Omental fat pad (tissue), 4 donors: ENCODE measurements around the gene IL21. TPM values are rescaled to one million over a fixed set of nuclear protein-coding genes. Genes with fewer than 3 reads are reported as not detected.
"Not testable (repeated sequence)": the region's sequence is repeated elsewhere in the genome, so short reads cannot be mapped to it uniquely, and the experiment has no call there.

Experiments used
- ATAC-seq: fragments of 150-250 bp; one replicate; pipeline ENCODE4 v1.9.1; 2016; ENCODE audit warnings: mild to moderate bottlenecking, moderate library complexity; ENCODE audit not compliant: low FRiP score
- DNase-seq: peaks from one replicate; pipeline ENCODE4 v3.0.0-alpha.2; 2019; ENCODE audit warnings: low spot score
- total RNA-seq, 4 donors: library from RNA; depleted of rRNA; stranded (reverse); fragments of >200 nt; gene quantifications; one replicate each; pipeline ENCODE4 v1.1.0, GENCODE V29; 2016
- TF ChIP-seq, protein P1 (sequence below), 3 donors: fragments of 450-650 bp; IDR thresholded peaks; one replicate each; pipeline ENCODE4 v1.5.1; 2016 to 2017; ENCODE audit warnings: antibody characterized with exemption in 3 of 3, mild to moderate bottlenecking in 3 of 3, moderate library complexity in 2 of 3

Gene IL21
- total RNA-seq, 4 donors from 2014 or later: not detected

DNA sequence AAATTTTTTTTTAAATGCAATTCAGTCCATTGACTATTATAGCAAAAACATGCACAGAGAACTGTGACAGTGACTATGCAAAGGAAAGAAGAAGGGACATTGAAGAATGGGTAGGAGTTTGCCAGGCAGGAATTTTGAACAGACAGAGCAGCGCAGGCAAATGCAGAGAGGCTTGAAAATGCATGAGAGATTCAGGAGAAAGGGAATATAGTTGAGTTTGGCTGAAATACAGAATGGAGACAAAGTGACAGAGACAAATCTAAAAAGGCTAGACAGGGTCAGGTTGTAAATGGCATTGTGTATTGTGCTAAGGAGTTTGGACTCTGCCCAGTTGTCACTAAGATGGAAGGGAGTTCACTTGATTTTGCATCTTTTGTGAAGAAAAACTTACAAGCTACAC, 42.4 kb upstream of the IL21 start:
- DNase-seq (no peak), ATAC-seq (no peak)
- TF ChIP-seq, protein P1, sequence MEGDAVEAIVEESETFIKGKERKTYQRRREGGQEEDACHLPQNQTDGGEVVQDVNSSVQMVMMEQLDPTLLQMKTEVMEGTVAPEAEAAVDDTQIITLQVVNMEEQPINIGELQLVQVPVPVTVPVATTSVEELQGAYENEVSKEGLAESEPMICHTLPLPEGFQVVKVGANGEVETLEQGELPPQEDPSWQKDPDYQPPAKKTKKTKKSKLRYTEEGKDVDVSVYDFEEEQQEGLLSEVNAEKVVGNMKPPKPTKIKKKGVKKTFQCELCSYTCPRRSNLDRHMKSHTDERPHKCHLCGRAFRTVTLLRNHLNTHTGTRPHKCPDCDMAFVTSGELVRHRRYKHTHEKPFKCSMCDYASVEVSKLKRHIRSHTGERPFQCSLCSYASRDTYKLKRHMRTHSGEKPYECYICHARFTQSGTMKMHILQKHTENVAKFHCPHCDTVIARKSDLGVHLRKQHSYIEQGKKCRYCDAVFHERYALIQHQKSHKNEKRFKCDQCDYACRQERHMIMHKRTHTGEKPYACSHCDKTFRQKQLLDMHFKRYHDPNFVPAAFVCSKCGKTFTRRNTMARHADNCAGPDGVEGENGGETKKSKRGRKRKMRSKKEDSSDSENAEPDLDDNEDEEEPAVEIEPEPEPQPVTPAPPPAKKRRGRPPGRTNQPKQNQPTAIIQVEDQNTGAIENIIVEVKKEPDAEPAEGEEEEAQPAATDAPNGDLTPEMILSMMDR (IDR thresholded peaks at IDR 0.05): no peak

DNA sequence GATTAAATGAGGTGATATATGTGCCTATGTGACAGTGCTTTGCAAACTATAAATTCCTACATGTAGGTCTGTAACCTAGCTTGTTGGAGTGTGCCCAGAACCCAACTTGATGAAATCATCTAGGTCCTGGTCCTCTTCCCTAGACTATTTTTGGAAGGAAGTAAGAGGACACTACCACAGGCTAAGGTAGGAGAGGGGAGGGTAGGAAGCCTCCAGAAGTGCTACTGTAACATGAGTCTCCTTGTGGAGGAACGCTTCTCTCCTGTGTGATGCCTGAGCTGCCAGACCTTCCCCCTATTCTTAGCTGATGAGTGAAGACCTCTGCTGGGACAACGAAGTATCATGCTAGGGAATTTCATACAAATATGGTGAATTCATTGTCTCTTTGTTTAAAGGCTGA, 41.8 kb upstream of the IL21 start:
- TF ChIP-seq, protein P1 (IDR thresholded peaks at IDR 0.05): no peak
- no peak for DNase-seq
- no peak for ATAC-seq

GRCh38 chr4:122661176-122662160, 40.6 kb upstream of the IL21 start:
- TF ChIP-seq, protein P1 (IDR thresholded peaks at IDR 0.05): no peak
- DNase-seq (no peak), ATAC-seq (peak; percentile 41)

DNA sequence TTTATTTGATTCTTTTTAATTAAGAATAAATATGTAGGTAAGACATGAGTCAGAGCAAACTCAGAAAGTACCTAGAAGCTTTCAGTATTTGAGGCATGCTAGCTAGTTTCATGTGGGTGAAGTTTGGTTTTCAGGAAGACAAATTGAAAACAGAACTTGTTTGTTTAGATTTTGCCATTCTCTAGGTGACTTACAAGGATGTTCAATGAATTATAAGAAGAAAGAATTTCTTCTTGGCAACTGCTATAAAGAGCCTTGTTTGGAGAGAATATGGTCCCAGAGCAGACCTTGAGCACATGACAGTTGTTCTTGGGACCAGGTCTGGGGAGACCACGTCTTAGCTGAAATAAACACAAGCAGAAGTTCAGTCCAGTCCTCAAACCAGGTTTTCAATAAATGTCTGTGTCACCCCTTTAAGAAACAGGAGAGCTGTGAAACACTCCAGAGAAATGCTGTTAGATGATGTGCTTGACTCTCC, 38.0 kb upstream of the IL21 start:
- ATAC-seq (no peak), DNase-seq (no peak)
- TF ChIP-seq, protein P1 (IDR thresholded peaks at IDR 0.05): no peak

DNA sequence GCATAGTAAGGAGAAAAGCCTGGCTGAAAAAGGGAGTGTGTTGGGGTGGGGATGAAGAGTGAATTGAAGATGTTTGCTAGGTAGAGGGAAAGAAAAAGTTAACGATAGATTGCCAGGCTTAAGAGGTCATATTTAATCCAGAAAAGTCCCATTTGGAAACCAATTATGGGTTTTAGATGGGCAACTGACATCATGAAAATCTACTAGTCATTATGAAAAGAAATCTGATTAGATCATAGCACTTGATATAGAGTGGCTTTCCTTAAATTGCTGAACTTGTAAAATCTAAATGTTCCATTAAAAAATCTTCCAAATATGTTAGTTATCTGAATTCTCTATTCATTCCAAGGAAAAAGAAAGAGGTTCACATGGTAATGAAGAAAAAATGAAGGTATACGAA, 37.5 kb upstream of the IL21 start:
- no peak for DNase-seq
- TF ChIP-seq, protein P1 (IDR thresholded peaks at IDR 0.05): no peak
- ATAC-seq: no peak

DNA sequence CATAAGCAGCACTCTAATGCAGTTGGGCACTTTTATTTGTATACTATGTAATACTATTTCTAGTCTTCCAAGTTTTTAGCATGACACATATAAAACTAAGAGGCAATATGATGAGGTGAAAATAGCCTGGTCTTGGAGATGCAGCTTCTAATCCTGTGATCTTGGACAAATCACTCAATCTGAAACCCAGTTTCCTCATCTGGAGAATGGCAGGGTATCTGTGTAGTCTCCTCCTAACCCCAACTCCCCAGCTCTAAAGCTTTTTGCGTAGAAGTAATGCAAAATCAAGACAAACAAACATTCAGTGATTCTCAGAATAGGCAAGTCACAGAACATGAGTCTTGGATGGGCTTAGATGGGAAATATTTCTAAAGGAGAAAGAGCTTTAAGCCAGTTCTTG, 36.7 kb upstream of the IL21 start:
- ATAC-seq (no peak), DNase-seq (no peak)
- TF ChIP-seq, protein P1 (IDR thresholded peaks at IDR 0.05): no peak

GRCh38 chr4:122656583-122656982, 35.7 kb upstream of the IL21 start:
- not testable (repeated sequence) for DNase-seq, ATAC-seq
